Activated naive CD4-positive, alpha-beta T cell treated with anti-CD3 and anti-CD28 coated beads, Interleukin-2, amount 50 U/mL, for 72 hours (primary cell): ENCODE data around the gene NAMPT. TPM values are rescaled to one million over a fixed set of nuclear protein-coding genes. Genes with fewer than 3 reads are reported as not detected.

ENCODE experiments used
- ATAC-seq, 2 donors: fragments of 150-1000 bp; cut with Tn5 transposase; 2 replicates each; pipeline ENCODE4 v1.10.0; 2021; ENCODE audit warnings: mild to moderate bottlenecking in 2 of 2, moderate library complexity in 2 of 2
- DNase-seq, 2 donors: peaks; one replicate each; pipeline ENCODE4 v3.0.0; 2021 to 2022; ENCODE audit warnings: low spot score in 2 of 2
- H3K27ac Mint-ChIP-seq, 2 donors: one replicate each; pipeline ENCODE4 v1.8.0; 2022; ENCODE audit warnings: mild to moderate bottlenecking in 2 of 2, mixed read lengths in 2 of 2
- H3K36me3 Mint-ChIP-seq, 2 donors: one replicate each; pipeline ENCODE4 v1.8.0; 2022; ENCODE audit warnings: mixed read lengths in 2 of 2
- H3K9me3 Mint-ChIP-seq, 2 donors: one replicate each; pipeline ENCODE4 v1.8.0; 2022; ENCODE audit warnings: mixed read lengths in 2 of 2
- total RNA-seq, 2 donors: library from RNA; stranded (reverse); gene quantifications; one replicate each; pipeline ENCODE4 v1.2.3, GENCODE V29; 2022

Gene NAMPT
- total RNA-seq, 2 donors from 2014 or later, result 334 to 524 TPM

- peaks cover 22 to 39% of the 10 kb centered on the region in 2 donors for H3K36me3 Mint-ChIP-seq
Measured at GRCh38 chr7:106283831-106284713, 711 bp downstream of the NAMPT start.

GRCh38 chr7:106283501-106283830, 1.3 kb downstream of the NAMPT start:
- DNase-seq (no peak), ATAC-seq (no peak)
- Mint-ChIP-seq H3K36me3 (peaks cover 22 to 43% of the 10 kb centered on the region in 2 donors), H3K27ac (peak overlapping the region; percentile 94 to 99), H3K9me3 (no peaks in the 10 kb centered on the region)

More at GRCh38 chr7:106283831-106284713, 711 bp downstream of the NAMPT start:
- peak; percentile 49 to 69 for DNase-seq
- Mint-ChIP-seq H3K27ac (peak overlapping the region; percentile 94 to 99), H3K9me3 (no peaks in the 10 kb centered on the region)
- ATAC-seq, result peak; percentile 14 to 21

- ATAC-seq, result no peak
Measured at GRCh38 chr7:106282852-106283251, 1.9 kb downstream of the NAMPT start.

GRCh38 chr7:106282390-106282789, 2.4 kb downstream of the NAMPT start:
- Mint-ChIP-seq H3K27ac (peak overlapping the region; percentile 83 to 95), H3K36me3 (peaks cover 23 to 54% of the 10 kb centered on the region in 2 donors), H3K9me3 (no peaks in the 10 kb centered on the region)
- no peak for ATAC-seq
- no peak for DNase-seq

More at GRCh38 chr7:106282852-106283251, 1.9 kb downstream of the NAMPT start:
- DNase-seq, result no peak
- Mint-ChIP-seq H3K27ac (peak overlapping the region; percentile 83 to 95), H3K9me3 (no peaks in the 10 kb centered on the region), H3K36me3 (peaks cover 22 to 49% of the 10 kb centered on the region in 2 donors)

- ATAC-seq (no peak), DNase-seq (no peak)
- Mint-ChIP-seq H3K27ac (peak overlapping the region; percentile 83 to 95), H3K36me3 (peaks cover 28 to 60% of the 10 kb centered on the region in 2 donors), H3K9me3 (no peaks in the 10 kb centered on the region)
Measured at GRCh38 chr7:106281585-106282318, 3.0 kb downstream of the NAMPT start.

GRCh38 chr7:106281127-106281526, 3.7 kb downstream of the NAMPT start:
- DNase-seq, result no peak
- Mint-ChIP-seq H3K9me3 (no peaks in the 10 kb centered on the region), H3K36me3 (peaks cover 28 to 66% of the 10 kb centered on the region in 2 donors), H3K27ac (peak overlapping the region; percentile 83 to 95)
- no peak for ATAC-seq

GRCh38 chr7:106279425-106280197, 5.2 kb downstream of the NAMPT start:
- ATAC-seq (peak; percentile 70 to 84), DNase-seq (peak in 1 of 2 donors; percentile 31)
- Mint-ChIP-seq H3K9me3 (no peaks in the 10 kb centered on the region), H3K27ac (peak overlapping the region; percentile 83 to 94), H3K36me3 (peaks cover 28 to 77% of the 10 kb centered on the region in 2 donors)

DNA sequence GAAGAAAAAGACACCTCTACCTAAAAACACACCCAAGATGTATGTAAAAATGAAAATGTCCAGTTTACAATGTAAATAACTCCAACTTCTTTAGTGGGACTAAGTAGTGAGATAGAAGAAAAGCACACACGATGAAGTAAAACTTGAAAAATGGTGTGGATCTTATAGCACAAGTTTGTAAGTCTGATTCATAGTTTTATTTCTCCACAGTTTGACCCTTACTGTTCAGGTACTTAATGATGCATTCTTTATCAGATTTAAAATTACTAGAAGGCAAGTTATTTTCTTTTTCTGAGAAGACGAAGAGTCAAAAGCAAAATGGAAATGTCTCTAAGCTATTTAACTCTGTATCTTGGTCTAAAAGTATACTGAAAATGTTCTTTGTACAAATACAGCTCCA, 6.1 kb downstream of the NAMPT start:
- DNase-seq (no peak), ATAC-seq (no peak)
- Mint-ChIP-seq H3K9me3 (no peaks in the 10 kb centered on the region), H3K27ac (peak overlapping the region; percentile 49 to 79), H3K36me3 (peaks cover 23 to 73% of the 10 kb centered on the region in 2 donors)

DNA sequence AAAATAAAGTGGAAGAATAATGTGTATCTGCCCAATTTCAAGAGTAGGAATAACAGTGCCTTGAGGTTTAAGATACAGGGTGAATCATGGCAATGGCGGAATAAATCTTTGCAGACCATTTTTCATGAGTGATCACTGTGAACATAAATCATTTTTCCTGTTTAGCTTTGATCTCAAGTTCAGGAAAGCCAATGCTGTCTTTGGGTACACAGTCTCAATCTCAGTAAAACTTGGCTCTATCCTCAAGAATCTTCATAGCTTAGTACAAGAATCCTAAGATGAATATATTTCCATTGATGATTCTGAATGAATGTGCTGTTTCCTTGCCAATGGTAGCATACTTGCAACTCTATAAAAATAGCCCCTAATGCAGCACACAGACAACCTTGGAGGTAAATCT, 6.8 kb downstream of the NAMPT start:
- ATAC-seq, result no peak

DNA sequence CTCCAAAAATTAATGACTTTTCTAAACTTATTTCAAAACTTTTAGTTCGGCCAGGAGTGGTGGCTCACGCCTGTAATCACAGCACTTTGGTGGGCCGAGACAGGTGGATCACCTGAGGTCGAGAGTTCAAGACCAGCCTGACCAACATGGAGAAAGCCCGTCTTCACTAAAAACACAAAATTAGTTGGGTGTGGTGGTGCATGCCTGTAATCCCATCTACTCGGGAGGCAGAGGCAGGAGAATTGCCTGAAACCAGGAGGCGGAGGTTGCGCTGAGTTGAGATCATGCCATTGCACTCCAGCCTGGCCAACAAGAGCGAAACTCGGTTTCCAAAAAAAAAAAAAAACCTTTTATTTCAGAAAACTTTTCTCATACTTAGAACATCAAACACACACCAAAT, 8.3 kb downstream of the NAMPT start:
- ATAC-seq, result no peak
- Mint-ChIP-seq H3K27ac (peak overlapping the region in 1 of 2 donors; percentile 50), H3K36me3 (peaks cover 18 to 76% of the 10 kb centered on the region in 2 donors)

More for the DNA sequence above, 6.8 kb downstream of the NAMPT start:
- Mint-ChIP-seq H3K36me3 (peaks cover 21 to 76% of the 10 kb centered on the region in 2 donors), H3K9me3 (no peaks in the 10 kb centered on the region), H3K27ac (peak overlapping the region; percentile 49 to 79)
- no peak for DNase-seq

DNA sequence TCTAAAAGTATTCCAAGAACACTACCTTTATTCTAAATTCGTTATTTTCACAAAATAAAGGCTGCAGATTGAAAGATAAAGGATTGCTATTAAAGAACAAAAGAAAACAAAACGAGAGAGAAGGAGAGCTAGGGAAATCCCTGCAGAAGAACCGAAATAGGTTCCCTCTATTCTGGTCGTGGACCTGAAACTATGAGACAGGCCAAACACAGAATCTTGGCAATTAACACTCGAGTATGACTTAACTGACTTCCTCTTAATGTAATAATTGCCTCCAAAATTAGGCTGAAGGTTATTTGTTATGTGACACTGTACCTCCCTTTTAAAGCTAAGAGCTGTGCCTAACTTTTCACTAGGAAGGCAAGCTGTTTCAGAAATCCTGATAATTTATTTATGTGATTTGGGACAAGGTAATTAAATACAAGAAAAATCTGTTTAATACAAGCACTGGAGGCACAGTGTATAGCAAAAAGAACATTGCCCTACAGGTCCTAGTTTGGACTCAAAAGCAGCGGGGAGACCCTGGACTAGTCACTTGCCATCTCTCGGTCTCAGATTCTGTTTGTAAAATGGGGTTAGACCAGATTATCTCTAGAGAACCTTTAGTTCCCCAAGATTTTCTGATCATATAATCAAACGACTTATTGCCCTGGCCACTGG, 11.6 kb downstream of the NAMPT start:
- DNase-seq, result no peak
- H3K36me3 Mint-ChIP-seq, result peaks cover 26 to 79% of the 10 kb centered on the region in 2 donors
- H3K27ac Mint-ChIP-seq, result peak overlapping the region in 1 of 2 donors; percentile 75
- no peaks in the 10 kb centered on the region for H3K9me3 Mint-ChIP-seq
- no peak for ATAC-seq

More for the DNA sequence above, 8.3 kb downstream of the NAMPT start:
- no peaks in the 10 kb centered on the region for H3K9me3 Mint-ChIP-seq
- DNase-seq, result no peak

DNA sequence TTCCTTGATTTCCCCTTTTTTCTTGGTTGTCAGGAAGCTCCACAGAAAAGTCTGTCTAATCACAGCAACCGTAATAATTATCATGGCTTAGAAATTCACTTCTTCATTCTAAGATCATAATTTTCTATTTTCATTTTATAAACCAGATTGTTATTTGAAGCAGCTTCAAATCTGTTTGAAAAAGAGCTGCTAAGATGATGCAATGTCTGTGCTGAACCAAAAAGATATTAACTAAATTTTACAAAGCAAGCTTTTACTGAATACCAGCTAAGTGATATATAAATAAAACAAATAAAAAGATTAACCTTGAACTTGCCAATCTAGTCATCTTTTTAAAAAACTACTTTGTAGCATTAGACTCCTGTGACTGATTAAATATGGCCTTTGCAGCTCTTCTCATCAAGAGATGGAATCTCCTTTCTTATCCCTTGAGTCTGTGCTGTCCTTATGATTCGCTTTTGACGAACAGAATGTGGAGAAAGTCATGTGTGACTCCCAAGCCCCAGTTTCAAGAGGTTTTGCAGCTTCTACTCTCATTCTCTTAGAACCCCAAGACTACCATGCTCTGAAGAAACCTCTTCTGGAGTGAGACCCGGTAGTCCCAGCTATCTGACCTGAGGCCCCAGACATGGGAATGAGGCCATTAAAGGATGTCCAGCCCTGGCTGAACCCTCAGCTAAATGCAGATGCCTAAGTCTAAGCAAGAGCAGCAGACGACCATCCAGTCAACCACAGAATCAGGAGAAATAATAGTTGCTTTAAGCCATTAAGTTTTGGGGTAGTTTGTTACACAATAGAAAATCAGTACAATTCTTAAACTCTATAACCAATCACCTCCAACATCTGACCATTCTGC, 14.4 kb downstream of the NAMPT start:
- no peak for DNase-seq
- Mint-ChIP-seq H3K36me3 (peaks cover 36 to 71% of the 10 kb centered on the region in 2 donors), H3K9me3 (no peaks in the 10 kb centered on the region), H3K27ac (peak overlapping the region in 1 of 2 donors; percentile 90)
- peak in 1 of 2 donors; percentile 19 for ATAC-seq

DNA sequence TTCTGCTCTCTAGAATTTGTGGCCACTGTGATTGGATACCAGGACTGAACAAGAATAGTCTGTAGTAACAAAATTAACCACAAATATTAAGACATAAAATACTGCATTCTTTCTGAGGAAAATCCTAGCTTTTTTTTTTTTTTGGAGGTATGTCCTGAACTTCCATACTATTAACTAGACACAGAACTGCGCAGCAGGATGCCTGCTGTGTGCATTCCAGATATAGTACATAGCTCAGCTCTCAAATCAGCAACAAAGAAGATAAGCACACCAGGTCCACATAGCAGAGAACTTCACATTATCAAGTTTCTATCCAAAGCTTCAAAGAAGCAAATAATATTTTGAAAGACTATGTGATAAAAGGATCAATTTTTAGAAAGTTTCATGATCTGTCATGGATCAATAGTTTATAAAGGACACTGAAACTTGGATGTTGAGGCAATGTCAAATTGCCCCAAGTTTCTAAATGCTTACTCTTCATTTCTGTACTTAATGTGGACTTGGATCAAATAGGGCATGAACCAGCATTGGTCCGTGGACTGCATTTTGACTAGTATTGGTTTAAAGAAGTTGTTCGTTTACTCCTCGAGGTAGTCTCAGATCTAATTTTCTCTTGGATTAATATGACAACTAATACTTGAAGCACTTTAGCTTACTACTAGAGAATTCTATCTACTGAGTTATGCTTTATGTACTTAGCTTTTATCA, 15.4 kb downstream of the NAMPT start:
- Mint-ChIP-seq H3K9me3 (no peaks in the 10 kb centered on the region), H3K36me3 (peaks cover 44 to 73% of the 10 kb centered on the region in 2 donors), H3K27ac (no peak overlapping the region)
- DNase-seq (no peak), ATAC-seq (no peak)

DNA sequence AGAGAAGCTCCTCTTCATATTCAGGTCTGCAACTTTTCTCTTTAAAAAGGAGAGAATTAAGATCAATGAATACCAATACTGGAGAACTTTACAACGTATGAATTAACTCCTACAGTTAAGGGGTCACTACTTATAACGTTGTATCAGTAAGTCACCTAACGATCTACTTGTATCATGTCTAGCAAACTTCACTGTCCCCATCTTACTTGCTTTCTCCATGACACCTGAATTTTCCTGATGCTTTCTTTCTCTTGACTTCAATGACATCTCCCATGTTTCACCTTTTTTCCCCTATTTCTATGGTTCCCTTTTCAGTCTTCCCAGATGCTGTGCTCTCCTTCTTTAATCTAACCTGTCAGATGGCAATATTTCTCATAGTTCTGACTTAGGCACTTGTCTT, 19.6 kb downstream of the NAMPT start:
- no peak for DNase-seq
- ATAC-seq, result no peak
- peaks cover 54 to 80% of the 10 kb centered on the region in 2 donors for H3K36me3 Mint-ChIP-seq
- H3K9me3 Mint-ChIP-seq, result no peaks in the 10 kb centered on the region
- H3K27ac Mint-ChIP-seq, result no peak overlapping the region
